ENCODE measurements around the gene ADAP2.
"Not testable (repeated sequence)": the region's sequence is repeated elsewhere in the genome, so short reads cannot be mapped to it uniquely, and the experiment has no call there.

The ADAP2 gene

GRCh38 chr17:30921544-30922196 is at the start of gene ADAP2:
Gene ADAP2, plus strand, starts transcription at chr17:30921945. Its CDS starts 70 bp downstream, at chr17:30922015.
- DNase-seq, result peak; percentile 60

GRCh38 chr17:30886187-30886586 is 35.6 kb upstream of the ADAP2 start:
- no peak for DNase-seq

GRCh38 chr17:30894236-30894635 is 27.5 kb upstream of the ADAP2 start:
- no peak for DNase-seq

- DNase-seq, result no peak
These were observed 24.4 kb upstream of the ADAP2 start for GRCh38 chr17:30897311-30897710.

GRCh38 chr17:30905742-30906100 is 16.0 kb upstream of the ADAP2 start:
- DNase-seq, result peak; percentile 31

GRCh38 chr17:30906101-30906911 is 15.4 kb upstream of the ADAP2 start, which contains the start of gene TEFM:
Gene TEFM, minus strand, starts transcription at chr17:30906238. Its CDS starts 40 bp downstream, at chr17:30906198.
- peak; percentile 94 for DNase-seq

- no peak for DNase-seq
These were observed 12.9 kb upstream of the ADAP2 start for GRCh38 chr17:30908717-30909420.

GRCh38 chr17:30910151-30910550 is 11.6 kb upstream of the ADAP2 start:
- DNase-seq, result not testable (repeated sequence)

GRCh38 chr17:30913955-30914354 is 7.8 kb upstream of the ADAP2 start:
- no peak for DNase-seq

- DNase-seq, result no peak
These were observed 5.7 kb upstream of the ADAP2 start for GRCh38 chr17:30915833-30916611.

- no peak for DNase-seq
These were observed 4.7 kb upstream of the ADAP2 start for GRCh38 chr17:30917050-30917449.

GRCh38 chr17:30920282-30920681 is 1.5 kb upstream of the ADAP2 start:
- no peak for DNase-seq

- DNase-seq, result no peak
These were observed 832 bp upstream of the ADAP2 start for GRCh38 chr17:30920683-30921543.

GRCh38 chr17:30922235-30923030 is 688 bp downstream of the ADAP2 start:
- no peak for DNase-seq

- no peak for DNase-seq
These were observed 2.6 kb downstream of the ADAP2 start for GRCh38 chr17:30924341-30924740.

- no peak for DNase-seq
These were observed 4.8 kb downstream of the ADAP2 start for GRCh38 chr17:30926516-30926915.

GRCh38 chr17:30927756-30928155 is 6.0 kb downstream of the ADAP2 start:
- DNase-seq, result no peak

GRCh38 chr17:30928584-30928983 is 6.8 kb downstream of the ADAP2 start:
- DNase-seq, result no peak

GRCh38 chr17:30929081-30929633 is 7.4 kb downstream of the ADAP2 start:
- no peak for DNase-seq

- DNase-seq, result not testable (repeated sequence)
These were observed 8.1 kb downstream of the ADAP2 start for GRCh38 chr17:30929861-30930260.

- no peak for DNase-seq
These were observed 8.8 kb downstream of the ADAP2 start for GRCh38 chr17:30930495-30930894.

Measured in hematopoietic multipotent progenitor cell treated with erythropoietin and hydrocortisone succinate and interleukin-3 and kit ligand, for 6 days (in vitro differentiated cells).